Neutrophil (primary cell): ENCODE data around the gene PDE6G.
"Not testable (repeated sequence)": the region's sequence is repeated elsewhere in the genome, so short reads cannot be mapped to it uniquely, and the experiment has no call there.

Source experiments
- H3K27ac ChIP-seq: fragments of 200-600 bp; sonication (generic); 2 replicates; pipeline ENCODE4 v1.5.1; 2016; ENCODE audit warnings: mild to moderate bottlenecking, moderate library complexity
- H3K27me3 ChIP-seq: fragments of 200-600 bp; sonication (generic); 2 replicates; pipeline ENCODE4 v1.6.0; 2016; ENCODE audit warnings: mild to moderate bottlenecking
- H3K36me3 ChIP-seq: fragments of 200-600 bp; sonication (generic); 2 replicates; pipeline ENCODE4 v1.5.1; 2017
- H3K4me1 ChIP-seq, 2 experiments: fragments of 200-600 bp in 1 of 2; sonication (generic) in 1 of 2; 1 replicate in 1 of 2; 2 replicates in 1 of 2; pipeline versions ENCODE4 v1.5.1 to v1.6.1; 2013 to 2016; ENCODE audit warnings: low read depth in 1 of 2, low read length in 1 of 2, mild to moderate bottlenecking in 1 of 2, moderate library complexity in 1 of 2; ENCODE audit not compliant: control insufficient read depth in 1 of 2, insufficient read depth in 1 of 2
- H3K4me3 ChIP-seq, 2 experiments: fragments of 200-600 bp in 1 of 2; sonication (generic) in 1 of 2; 1 replicate in 1 of 2; 2 replicates in 1 of 2; pipeline ENCODE4 v1.5.1; 2013 to 2016; ENCODE audit warnings: low read depth in 1 of 2, low read length in 1 of 2, mild to moderate bottlenecking in 1 of 2, moderate library complexity in 1 of 2
- H3K9me3 ChIP-seq: fragments of 200-600 bp; sonication (generic); 2 replicates; pipeline ENCODE4 v1.5.1; 2016
- CTCF ChIP-seq: fragments of 200-600 bp; sonication (generic); IDR thresholded peaks from 2 replicates; pipeline ENCODE4 v1.5.1; 2016; ENCODE audit warnings: antibody characterized with exemption

Gene PDE6G

GRCh38 chr17:81681672-81682071, 25.3 kb upstream of the PDE6G start:
- Histone ChIP-seq H3K36me3 (peaks cover 16% of the 10 kb centered on the region), H3K9me3 (no peaks in the 10 kb centered on the region), H3K4me3 (no peak overlapping the region), H3K27me3 (no peaks in the 10 kb centered on the region), H3K27ac (no peak overlapping the region), H3K4me1 (peaks cover 23 to 25% of the 10 kb centered on the region in 2 experiments)
- no peak for TF ChIP-seq CTCF

GRCh38 chr17:81680150-81680549, 23.8 kb upstream of the PDE6G start:
- Histone ChIP-seq H3K27ac (no peak overlapping the region), H3K4me1 (peaks cover 19 to 20% of the 10 kb centered on the region in 2 experiments), H3K9me3 (no peaks in the 10 kb centered on the region), H3K36me3 (peaks cover 1% of the 10 kb centered on the region), H3K27me3 (no peaks in the 10 kb centered on the region), H3K4me3 (no peak overlapping the region)
- no peak for TF ChIP-seq CTCF

- no peak for TF ChIP-seq CTCF
- Histone ChIP-seq H3K36me3 (peaks cover 29% of the 10 kb centered on the region), H3K9me3 (no peaks in the 10 kb centered on the region), H3K4me3 (no peak overlapping the region), H3K27me3 (no peaks in the 10 kb centered on the region), H3K27ac (no peak overlapping the region), H3K4me1 (no peaks in the 10 kb centered on the region)
Measured at GRCh38 chr17:81676906-81677305, 20.6 kb upstream of the PDE6G start.

- not testable (repeated sequence) for H3K4me1 ChIP-seq, H3K27ac ChIP-seq, H3K27me3 ChIP-seq, H3K9me3 ChIP-seq, H3K4me3 ChIP-seq
- peak; percentile 43 for TF ChIP-seq CTCF
- H3K36me3 ChIP-seq = peaks cover 40% of the 10 kb centered on the region
Measured at GRCh38 chr17:81675515-81676221, 19.3 kb upstream of the PDE6G start.

- peaks cover 55% of the 10 kb centered on the region for H3K36me3 ChIP-seq
- H3K27ac ChIP-seq = no peak overlapping the region
- no peaks in the 10 kb centered on the region for H3K9me3 ChIP-seq
- H3K4me3 ChIP-seq = no peak overlapping the region
- H3K4me1 ChIP-seq = no peaks in the 10 kb centered on the region
- no peak for TF ChIP-seq CTCF
- no peaks in the 10 kb centered on the region for H3K27me3 ChIP-seq
Measured at GRCh38 chr17:81673561-81674258, 17.4 kb upstream of the PDE6G start.
